Kidney glomerular epithelial cell (primary cell): Measurements from ENCODE around the gene CNTN5.
A peak's percentile ranks its signal among the peaks of the same experiment; 100 is the strongest.
"Not testable (repeated sequence)": the region's sequence is repeated elsewhere in the genome, so short reads cannot be mapped to it uniquely, and the experiment has no call there.

Source experiments
- DNase-seq: peaks from one replicate; lab custom pipeline; 2025; lab: John Stamatoyannopoulos, UW

Gene CNTN5

DNA sequence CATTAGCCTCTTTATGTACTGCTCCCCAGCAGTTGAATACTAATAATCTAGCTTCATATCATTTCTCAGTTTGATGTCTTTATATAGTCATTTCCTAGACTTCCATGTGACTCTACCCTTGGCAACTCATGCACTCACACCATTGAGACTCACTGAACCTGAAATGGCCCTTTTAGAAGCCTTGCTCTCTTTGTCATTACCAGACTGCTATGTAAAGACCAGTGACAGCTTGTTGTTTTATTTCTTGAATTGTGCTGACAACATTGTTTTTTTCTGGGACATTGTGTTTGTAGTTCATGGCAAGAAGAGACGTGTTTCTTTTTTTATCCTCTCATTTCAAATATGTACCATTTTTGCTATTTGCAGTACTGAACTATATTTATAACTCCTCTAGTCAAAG lies 256.5 kb downstream of the CNTN5 start:
- DNase-seq, result no peak

DNA sequence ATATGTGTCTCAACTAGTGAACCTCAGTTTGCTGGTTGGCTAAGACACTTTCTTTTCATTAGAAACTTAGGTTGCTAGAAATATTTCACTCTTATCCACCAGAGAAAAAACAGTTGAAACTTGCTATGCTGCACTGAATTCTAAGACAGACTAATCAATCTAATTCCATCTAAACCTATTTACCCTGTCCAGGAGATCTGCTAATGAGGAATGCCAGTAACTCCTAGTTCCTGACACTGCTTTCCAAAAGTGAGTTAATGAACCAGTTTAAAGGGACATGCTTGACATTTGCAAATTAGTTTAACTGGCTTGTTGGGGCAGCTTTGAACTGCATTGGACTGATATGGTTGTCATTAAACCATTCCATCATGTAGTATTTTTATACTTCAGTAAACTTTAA lies 258.5 kb downstream of the CNTN5 start:
- no peak for DNase-seq

DNA sequence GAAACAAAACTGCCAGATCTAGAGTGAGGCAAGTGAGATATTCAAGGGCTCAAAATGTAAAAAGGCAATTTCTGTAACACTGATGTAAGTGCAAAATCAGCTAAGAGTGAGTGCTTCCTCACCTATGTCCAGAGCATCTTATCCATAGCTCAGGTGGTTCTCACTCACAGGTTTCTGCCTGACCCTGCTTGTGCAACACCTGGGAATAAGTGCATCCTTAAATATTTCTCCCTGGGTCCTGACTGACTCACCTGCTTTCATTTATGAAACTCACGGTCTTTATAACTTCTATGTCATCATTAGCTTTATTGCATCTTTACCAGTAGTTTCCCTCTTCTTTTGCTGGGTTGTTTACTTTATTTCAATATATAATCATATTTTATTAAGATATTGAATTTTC lies 260.6 kb downstream of the CNTN5 start:
- no peak for DNase-seq

DNA sequence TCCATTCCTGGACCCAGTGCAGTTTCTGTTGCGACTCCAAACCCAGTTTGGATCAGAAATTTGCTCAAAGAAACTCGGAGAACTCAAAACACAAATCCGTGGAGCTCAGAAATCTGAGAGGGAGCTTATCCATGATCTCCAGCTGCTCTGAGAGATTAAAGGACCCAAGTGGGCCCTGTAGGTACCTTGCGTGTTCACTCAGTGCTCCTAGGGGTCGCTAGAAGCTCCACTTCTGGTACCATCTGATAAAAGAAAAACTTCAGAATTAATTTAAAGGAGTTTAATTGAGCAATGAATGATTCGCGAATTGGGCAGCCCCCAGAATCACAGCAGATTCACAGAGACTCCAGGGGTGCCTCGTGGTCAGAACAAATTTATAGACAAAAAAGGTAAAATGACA lies 277.2 kb downstream of the CNTN5 start:
- DNase-seq, result not testable (repeated sequence)

DNA sequence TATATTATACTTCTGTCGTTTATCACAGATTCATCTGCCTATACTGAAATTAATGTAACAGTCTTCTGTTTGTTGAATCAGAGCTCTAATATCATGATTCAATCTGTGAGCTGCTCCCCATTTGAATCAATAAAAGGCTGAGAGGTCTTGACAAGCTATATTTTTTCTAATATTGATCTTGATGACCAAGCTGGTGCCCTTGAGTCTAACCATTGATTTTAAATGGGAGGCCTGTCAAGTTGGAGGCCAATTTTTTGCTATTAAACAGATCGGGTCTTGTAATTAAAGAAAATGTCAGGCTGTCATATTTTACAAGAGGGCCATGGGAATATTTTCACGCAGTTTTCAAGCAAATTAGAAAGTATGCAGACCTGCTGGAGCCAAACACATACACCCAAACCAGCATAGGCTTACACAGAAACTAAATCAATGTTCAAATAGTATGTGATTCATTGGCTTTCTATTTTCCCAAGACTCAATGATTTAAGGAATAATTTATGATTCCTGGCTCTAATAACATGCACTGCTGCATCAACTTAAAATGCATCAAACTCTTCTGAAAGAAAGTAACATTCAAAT lies 286.9 kb downstream of the CNTN5 start:
- DNase-seq, result no peak

DNA sequence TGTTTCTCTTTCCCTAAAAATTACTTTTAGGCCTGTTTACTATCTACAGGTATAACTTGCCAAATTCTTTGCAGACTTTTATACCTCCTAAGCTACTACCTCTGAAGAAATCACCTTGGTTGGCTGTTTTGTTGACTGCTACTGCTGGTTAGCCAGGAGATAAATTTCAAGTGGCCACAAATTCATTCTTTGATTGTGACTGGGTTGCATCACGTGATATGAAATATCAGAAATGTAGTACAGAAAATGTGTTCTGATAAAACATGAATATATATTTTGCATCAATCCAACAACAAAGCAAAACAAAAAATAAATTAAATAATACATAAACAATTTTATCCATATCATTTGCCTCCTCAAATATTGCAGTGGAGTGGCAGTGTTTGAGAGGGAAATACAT lies 291.1 kb downstream of the CNTN5 start:
- no peak for DNase-seq

DNA sequence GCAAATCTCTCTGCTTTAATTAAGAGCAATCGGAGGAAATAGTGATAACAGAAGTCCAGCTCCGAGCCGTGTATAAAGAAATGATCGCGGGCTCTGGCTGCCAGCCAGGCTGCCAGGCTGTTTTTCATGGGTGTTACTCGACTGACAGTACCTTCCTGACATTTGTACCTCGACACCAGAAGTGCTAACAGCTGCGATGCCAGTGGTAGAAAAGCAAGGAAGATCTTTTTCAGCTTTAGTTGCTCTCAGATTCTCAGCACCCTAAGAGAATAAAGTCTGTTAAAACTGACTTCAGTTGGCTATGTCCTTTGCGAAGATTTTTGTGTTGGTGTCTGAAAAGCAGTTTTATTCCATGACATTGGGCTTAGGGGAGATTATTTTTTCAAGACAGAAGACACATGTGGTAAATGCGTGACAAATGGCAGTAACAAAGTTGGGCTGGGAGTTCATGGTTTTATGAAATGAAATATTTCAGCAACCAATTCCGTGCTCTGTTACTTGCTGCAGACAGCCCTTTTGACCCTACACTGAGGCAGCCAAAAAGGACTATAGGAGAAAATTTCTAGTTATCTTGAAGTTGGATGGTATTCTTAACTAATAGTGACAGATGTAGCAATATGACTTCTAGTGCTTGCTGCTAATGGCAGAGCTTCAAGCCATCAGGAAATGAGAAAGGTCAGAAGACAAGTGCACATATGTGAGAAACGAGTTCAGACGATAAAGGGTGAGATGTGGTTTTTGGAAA lies 296.2 kb downstream of the CNTN5 start:
- no peak for DNase-seq

DNA sequence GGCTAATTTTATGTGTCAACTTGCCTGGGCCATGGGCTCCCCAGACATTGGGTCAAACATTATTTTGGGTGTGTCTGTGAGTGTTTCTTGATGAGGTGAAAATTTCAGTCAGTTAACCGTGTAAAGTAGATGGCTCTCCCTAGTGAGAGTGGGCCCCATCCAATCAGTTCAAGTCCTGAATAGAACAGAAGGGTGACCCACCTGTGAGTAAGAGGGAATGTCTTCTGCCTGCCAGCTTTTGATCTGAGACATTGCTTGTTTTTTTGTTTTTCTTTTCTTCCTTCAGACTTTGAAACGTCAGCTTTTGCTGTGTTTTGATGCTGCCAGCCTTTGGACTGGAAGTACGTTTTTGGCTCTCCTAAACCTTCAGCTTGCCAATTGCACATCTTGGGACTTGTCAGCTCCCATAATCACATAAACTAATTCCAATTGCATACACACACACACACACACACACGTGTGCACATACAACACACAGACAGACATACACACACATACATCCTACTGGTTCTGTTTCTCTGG lies 300.1 kb downstream of the CNTN5 start:
- no peak for DNase-seq

DNA sequence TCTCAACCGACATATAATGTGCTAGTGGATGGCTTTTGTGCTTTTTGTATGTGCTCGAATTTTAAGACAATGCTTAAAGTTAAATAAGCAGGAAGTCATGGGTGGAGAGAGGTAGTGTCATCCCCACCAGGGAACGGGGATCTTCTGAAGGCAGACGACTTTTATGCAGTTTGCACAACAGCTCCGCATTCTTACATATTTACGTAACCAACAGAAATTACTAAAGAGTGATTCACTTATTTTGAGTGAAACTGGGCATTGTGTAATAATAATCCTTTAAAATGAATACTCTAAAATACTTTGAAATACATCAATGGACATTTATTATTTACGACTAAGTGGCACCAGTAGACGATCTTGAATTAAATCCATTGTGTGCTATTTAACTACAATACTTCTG lies 305.1 kb downstream of the CNTN5 start:
- DNase-seq, result peak; percentile 11

DNA sequence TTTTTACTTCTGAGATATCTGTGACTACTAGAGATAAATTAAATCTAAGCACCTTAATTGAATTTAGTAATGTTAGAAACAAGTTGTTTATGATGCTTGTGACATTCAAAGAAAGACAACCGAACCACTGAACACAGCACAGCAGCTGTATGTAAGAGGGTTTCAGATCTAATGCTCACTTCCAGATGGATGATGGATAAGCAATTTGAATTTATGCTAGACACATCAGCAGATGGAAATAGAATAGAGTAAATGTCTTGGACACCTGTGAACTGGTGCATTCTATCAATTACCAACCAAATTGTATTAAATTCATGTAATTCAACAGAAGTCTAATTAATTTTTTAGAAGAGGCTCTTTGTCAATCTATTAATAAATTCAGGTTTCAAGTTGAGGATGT lies 306.3 kb downstream of the CNTN5 start:
- no peak for DNase-seq

DNA sequence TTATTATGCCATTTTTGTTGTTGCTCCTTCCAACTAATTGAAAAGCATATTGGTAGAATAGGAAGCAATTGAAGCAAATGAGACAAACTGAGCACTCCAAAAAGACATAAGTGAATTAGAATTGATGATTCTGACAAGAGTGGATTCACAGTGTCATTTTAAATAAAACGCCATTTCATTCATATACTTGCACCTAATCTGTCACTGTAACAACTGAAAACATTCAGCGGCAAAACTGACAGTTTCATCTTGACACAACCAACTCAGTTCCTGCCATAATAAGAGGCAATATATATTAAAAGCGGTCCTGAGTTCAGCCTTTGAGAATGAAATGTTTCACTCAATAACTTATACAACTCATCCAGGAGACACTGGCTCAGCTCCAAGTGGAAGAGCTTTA lies 306.8 kb downstream of the CNTN5 start:
- DNase-seq, result no peak

DNA sequence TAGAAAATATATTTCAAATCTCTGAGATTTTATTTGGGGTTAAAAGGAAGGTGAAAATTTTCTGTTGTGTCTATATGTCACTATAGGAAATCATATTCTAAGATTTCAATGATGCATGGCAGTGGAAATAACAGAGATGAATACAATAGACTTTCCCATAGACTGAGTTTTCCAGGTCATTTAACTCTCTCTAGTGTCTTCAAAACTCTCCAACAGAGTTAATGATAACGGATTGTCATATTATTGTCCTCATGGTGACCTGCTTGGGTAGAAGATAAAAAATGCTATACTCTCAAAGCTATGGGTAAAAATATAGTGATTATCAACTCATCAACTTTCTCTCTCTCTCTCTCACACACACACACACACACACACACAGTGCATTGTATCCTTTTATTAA lies 312.9 kb downstream of the CNTN5 start:
- DNase-seq, result no peak

DNA sequence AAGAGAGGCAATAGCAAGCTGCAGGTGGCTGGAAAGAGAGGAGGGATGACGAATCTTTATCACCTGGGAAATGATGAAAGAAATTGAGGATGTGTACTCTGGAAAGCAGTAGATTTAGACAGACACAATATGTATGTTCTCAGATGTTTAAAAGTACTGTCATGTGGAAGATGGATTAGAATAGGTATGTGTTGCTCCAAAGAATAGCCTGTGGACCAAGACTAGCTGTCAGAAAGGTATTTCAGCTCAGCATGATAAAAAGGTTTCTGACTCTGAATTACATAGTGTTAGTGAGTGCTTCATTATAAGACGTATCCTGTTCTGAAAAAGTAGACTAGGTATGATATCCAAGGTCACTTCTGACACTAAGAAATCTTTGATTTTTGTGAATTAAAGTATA lies 322.4 kb downstream of the CNTN5 start:
- no peak for DNase-seq

DNA sequence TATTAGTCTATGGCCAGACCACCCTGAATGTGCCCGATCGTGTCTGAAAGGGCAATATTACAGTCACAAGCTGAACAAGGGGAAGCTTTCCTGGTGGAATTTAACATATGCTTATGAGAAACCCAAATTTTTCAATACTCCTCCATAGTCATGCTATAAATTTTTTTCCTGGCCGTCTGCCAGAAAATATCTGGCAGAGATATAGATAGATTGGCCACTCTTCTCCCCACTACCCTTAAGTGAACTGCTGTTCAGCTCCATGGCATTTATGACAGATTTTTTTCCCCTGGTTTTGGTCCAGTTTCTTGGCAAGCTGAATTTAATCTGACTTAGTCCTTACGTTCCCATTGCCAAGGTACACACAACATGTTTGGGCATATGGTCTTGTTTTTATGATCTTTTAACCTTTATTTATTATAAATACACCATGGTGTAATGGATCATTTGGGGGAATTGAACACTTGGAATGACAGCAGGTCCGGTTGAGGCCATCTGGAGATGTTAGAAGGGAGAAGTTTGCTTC lies 328.5 kb downstream of the CNTN5 start:
- no peak for DNase-seq

DNA sequence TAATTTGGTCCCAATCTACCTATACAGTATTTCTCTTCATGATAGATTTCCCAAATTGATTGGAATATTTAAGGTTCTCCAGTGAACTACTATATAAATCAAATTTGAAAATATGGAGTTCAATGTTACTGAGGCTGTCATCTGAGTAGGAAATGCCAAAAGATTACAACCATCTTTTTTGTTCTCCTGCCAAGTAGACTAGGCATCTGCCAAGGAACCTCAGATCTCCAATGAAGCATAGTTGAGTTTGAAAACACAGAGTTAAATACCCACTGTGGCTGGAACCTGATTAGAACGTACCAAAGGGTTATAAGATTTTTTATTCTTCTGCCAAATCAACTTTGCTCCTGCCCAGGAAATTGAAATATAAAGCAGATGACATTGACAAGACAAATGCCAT lies 330.9 kb downstream of the CNTN5 start:
- DNase-seq, result no peak

DNA sequence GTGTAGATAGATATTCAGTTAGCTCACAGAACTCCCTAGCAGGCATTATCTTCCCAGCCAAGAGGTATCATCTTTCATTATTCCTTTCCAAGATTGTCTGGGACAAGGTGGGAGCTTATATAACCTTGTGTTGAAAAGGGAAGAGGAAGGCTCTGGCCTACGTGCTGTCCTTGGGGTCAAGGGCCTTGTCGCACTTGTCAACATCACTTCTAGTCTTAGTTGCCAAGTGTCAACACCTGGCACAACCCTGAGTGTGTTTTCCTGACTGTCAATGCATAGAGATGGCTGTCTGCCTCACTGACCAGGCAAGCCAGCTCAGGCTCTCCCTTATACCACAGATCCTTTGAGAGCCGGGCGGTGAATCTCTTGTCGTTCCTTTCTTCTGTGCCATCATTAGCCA lies 331.9 kb downstream of the CNTN5 start:
- DNase-seq, result no peak

DNA sequence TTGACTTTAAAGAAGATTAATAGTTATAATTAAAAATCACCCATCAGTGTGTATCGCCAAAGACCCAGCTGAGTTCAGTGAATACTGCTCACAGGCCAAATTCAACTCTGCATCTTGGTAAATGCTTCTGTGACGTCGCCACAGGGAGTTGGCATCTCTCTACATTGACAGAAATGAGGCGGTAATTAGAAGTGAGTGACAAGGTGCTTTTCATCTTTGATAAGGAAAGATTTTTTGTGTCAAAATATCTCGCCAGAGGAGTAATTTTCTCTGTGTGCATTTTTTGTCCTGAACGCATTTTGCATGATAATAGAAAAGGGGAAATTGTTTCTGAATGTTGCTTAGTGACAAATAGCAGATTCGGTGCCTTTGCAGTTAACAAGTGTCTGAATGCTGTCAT lies 345.8 kb downstream of the CNTN5 start:
- no peak for DNase-seq

DNA sequence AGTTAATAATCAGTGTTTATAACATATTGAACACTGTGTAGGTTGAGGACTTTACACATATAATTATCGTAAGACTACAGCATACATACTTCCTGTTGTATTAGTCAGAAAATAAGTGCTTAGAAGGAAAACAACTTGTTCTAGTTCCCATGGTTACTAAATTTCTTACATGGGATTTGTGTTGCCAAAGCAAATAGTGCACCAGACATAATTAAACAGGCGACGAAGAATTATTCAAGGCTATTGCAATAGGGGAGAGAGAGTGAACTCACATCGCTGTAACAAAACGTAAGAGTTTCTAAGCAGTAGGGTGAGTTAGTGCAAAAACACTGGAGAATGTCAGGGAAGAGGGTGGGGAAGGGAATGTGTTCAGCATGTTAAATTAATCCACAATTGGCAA lies 347.8 kb downstream of the CNTN5 start:
- DNase-seq, result no peak

DNA sequence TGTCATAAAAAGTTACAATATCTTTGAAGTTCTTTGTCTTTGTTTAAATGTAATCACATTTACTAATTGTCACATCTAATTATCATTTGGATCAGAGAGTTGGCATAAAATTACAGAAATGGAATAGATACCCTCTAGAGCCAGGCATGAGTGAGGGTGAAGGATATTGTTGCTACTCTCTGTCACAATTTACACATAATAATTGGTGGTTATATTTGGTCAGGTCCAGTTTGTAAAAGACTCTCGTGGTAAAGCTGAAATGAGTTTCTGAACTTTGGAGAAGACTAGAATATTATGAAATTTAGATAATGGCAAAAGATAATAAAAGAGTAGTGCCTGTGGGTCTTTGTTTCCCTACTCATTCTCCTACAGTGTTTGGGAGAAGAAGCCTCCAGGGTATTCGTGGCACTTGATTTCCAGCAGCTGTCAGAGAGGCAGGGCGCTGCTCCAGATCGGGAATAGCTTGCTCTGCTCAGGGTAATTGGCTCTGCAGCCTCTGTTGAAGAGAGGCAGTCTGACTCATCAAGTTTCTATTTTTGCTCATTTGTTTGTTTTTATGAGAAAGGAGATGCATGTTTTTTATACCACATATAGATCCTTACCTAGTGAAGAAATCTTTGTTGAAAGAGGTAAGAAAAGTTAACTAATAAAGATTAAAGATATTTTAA lies 349.9 kb downstream of the CNTN5 start:
- DNase-seq, result peak; percentile 34

DNA sequence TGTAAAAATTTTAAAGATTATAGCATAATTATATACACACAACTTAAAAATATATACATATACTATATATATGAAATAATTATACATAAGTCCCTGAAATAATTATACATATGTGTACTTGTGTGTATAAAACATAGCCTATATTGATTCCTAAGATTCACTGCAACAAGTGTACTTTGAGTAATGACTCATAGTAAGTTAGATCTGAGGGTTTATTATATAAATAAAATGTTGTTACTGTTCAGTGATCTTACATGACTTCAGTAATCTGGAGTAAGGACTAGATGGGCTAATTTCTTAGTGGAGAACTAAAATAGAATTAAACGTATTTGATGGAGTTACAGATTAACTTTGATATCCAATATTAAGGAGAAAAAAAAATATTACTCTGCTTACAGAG lies 350.5 kb downstream of the CNTN5 start:
- DNase-seq, result peak; percentile 21

DNA sequence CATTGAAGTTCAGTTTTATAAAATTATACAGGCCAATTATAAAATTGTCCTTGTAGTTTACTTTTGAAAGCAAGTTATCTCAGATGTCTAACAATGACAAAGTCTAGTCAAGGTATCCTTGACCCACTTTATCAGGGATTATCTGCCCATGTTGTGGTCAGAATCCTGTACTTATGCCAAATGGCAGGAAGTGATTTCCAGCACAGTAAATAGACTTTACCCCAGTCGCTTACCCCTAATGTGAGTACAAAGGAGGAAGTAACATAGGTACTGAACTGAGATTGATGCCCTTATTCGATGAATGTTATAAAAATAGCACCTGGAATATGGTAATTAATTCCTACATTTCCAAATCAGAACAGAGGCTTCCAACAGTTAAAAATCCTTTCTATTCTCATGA lies 355.7 kb downstream of the CNTN5 start:
- no peak for DNase-seq

DNA sequence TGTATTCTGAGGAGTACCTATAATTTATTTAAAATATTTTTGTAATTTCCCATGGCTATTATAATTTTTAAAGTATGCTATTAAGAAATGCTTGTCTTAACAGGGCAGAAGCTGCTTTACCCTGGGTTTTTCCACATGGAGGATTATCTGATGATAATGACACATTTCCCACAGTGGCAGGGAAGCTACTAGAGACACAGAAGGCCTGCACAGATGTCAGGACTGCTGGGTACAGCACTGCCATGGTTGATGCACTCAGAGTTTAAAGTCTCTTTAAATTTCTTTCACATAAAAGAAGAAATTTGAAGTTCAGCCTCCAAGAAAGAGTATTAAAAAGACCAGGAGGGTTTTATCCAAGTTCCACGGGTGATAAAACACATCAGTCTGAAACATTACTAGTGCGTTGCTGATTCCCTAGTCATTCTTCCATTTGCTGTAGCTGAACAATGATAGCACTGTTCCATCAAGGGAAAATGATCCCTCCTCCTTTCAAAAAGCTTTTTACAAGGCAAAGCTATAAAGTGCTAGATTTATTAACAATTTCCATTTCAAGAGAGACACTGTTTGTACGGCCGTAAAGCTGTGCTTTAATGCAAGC lies 363.0 kb downstream of the CNTN5 start:
- no peak for DNase-seq

DNA sequence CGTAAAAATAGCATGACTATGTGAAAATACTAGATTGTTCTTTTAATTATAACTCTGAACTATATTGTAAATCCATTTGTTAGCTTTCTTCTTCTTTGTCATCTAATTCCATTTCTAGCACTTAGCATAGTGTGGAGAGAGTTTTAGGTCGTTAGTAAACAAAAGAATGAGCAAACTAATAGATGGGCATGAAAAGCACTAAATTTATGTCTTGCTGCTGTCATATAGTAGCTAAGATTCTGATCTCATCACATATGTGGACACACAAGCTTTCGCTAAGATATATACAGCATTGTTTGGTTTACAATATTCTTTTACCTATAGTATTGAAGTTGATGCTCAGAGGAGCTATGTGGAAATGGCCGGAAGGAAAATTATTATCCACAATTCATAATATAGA lies 370.5 kb downstream of the CNTN5 start:
- no peak for DNase-seq
